GM19193 (cell line): ENCODE results near the gene SND1.

Experiments used
- POLR2A ChIP-seq: IDR thresholded peaks from 4 replicates; pipeline ENCODE4 v1.6.1; 2011; ENCODE audit not compliant: insufficient read depth, insufficient read length; ENCODE audit errors: extremely low read depth

Gene SND1

DNA sequence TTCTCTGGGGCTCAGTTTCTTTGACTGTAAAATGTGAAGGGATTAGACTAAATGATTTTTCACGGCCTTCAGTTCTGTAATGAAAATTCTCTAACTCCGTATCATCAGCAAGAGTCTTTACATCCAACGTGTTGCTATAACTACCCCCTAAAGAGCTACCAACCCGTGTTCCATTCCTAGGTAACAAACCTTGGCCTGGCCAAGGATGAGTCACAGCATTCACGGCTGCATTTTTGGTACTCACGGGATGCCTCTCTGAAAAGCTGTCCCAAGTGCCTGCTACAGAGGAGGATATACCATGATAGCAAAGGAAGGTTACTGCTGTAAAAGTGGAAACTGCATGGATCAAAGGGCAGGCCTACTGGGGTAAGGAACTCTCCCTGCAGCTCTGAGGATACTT is 373.4 kb downstream of the SND1 start:
- no peak for TF ChIP-seq POLR2A

DNA sequence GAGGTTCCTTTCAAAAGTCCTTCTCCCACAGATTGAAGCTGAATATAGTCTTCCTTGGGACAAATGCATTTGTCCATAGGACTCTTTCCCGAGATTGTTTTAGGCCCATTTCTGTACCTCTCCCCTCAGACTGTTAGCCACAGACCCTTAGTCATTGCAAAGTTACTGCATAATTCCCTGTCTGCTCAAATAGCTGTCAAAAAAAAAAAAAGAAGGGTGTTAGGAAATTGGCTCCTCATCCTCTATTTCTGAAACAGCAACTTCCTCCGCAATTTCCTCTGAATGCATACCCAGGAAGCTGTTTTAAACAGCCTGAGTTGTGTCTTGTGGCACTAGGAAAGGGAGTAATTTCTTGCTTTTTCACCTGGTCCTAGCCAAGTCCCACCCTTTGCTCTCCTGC is 373.8 kb downstream of the SND1 start:
- TF ChIP-seq POLR2A: no peak

DNA sequence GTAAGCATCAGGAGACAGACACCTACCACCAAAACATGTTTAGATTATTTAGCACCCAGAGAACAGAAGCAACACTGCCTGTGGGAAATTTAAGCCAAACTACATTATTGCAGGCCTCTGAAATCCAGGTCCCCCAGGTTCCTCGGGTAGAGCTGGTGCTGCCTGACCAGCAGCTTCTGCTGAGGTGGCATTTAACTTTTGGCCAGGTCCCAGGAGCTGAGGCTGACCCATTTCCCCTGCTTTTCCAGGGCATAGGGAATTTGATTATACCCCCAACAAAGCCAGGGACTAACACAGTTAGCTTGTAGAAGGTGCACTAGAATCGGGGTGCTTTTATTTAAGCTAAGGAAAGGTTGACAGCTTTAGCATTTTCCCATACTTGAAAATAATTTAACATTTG is 374.6 kb downstream of the SND1 start:
- no peak for TF ChIP-seq POLR2A

DNA sequence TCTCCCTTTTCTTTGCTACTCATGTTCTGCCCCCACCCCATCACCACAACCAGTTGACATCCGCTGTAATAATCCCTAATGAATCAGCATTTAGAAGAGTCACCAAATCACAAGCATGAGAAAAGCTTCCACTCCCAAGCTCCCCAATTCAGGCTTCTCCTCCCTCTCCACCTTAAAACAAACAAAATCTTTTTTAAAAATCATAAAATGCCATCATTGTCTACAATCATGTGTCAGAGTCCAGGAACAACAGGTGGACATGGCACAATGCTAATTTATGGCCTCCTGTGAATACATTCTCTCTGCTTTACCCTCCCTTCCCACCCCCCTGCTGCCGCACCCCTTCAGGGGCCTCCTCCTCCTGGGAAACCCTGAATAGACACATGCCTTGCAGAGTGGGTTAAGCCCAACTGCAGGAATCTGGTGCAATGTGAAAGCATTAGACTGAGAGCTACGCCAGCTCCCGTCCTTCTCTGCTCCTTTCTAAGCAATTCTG is 375.5 kb downstream of the SND1 start:
- TF ChIP-seq POLR2A: no peak

DNA sequence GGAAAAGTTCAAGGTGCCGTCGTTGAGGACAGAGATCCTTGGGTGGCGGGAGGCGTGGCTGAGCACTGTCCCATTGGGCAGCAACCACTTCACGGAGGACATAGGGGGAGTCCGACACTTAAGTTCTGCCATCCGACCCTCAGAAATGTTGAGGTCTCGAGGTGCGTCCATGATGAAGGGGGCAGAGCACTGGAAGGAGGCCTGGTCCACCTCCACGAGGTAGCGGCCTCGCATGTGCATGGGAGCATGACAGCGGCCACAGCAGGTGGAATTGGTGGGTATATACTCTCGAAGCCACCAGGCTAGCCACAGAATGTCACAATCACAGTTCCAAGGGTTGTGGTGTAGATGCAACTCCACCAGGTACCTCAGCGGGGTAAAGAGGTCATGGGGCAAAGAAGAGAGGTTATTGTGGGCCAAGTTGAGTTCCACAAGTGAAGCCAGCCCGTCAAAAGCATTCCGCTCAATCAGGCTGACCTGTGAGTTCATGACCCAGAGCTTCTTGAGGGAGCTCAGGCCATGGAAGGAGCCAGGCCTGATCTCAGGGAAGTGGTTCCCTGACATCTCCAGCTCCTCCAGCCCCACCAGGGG is 377.5 kb downstream of the SND1 start:
- TF ChIP-seq POLR2A: no peak

DNA sequence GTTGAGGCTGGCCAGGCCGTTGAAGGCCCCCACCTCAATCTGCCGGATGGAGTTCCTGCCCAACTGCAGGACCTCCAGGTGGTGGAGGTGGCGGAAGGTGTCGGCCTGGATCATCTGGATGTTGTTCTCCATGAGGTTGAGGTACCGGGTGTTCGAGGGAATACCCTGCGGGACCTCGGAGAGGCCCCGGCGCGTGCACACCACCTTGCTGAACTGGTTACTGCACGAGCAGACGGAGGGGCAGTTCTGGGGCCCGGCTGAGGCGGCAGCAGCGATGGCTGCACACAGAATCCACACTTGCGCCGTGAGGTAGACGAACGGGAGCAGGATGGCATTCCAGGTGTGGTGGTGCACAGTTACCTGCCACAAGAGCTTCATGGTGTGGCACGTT is 378.3 kb downstream of the SND1 start:
- TF ChIP-seq POLR2A: no peak

DNA sequence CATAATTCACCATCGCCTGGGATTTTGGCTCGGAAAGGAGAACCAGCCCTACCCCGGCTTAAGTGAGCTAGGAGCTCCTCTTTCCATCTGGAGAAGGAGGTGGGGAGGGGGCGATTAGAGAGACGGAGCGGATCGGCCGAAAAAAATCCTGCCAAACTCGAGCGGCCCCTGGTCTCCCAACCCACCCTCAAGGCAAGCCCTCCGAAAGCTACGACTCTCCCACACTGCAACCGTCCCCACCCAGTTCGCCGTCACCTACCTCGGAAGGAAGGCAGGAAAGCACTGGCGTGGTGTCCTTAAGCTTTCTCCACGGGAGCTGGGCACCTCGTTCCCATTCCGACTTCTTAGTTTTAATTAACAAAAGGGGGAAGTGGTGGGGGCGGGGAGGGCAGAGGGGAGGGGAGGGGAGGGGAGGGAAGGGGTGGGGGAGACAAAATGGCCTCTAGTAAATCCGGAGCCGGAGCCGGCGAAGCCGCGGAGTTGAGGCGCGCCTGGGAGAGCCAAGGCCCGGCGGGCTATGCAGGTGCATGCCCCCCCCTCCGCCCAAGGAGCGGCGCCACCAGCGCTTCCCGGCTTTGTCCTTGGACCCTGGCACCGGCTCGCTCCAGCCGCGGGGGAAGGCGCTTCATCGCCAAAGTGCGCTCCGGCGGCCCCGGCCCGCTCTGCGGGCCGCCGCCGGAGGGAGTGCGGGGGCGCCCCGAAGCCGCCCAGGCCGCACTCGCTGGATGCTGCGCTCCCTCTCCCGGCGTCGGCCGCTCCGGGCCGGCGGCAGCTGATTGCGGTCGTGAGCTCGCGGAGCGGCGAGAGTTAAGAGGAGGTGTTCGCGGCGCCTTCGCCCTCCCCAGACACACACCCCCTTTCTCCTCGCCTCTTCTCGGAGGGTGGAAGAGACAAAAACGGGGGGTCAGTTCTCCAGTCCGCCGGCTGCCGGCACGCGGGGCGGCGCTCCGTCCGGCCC is 378.9 kb downstream of the SND1 start, which contains the start of gene LRRC4:
LRRC4 (minus strand) TSS at position 784 of the 958 bp plus-strand sequence. CDS start 797 bp downstream, outside the sequence.
- TF ChIP-seq POLR2A: no peak

DNA sequence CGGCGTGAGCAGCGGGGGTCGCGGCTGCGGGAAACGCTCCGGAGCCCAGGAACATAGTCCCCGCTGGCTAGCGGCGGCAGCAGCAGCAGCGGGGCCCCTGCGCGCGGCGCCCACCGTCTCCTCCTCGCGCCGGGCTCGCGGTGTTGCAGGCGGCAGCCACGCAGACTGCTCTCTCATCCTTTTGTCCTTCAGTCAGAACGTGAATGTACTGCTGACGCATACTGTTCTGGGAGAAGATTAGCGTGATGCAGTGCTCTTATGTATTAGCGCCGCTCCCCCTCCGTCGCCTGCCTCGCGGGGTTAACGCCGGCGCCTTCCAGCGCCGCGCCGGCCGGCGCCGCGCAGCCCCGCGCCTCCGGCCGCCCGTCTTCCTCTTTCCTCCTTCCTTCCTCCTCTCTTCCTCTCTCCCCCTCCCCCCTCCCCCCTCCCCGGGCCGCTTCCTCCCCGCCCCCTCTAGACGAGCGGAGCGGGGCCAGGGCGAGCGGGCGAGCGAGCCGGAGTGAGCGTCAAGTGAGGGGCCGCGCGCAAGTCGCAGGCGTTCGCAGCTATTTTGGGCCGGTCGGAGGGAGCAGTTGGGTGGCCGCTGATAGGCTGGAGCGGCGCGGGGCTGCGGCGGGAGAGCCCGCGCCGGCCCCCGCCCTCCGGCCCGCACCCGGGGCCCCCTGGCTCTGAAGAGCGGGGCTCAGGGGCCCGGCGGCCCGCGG is 380.1 kb downstream of the SND1 start:
- no peak for TF ChIP-seq POLR2A

DNA sequence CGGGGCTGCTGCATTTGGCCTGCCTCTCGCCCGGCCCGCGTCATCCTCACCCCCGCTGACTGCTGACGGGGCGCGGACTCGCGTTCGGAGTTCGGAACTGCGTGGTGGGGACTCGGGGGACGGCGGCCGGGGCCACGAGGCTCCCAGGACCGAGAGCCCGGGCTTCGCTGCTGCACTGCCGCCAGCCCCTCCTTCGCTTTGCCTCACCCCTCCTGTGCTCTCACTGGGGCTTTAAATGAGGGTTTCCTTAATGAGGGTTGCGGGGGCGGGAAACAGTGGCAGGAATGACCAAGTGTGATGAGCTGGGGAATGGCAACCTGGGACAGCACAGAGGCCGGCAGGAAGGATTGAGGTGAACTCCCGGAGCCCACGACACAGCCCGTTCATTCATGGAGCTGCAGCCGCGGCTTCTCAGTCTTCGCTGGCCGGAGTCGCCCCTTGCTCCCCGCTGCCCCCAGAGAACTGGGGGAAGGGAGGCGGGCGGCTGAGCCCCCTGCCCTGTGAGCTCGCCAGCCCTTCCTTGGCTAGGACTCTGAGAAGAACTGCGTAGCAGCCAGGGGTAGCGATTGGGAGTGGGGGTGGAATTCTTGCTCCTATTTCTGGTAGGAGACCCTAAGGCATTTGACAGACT is 380.7 kb downstream of the SND1 start:
- no peak for TF ChIP-seq POLR2A

DNA sequence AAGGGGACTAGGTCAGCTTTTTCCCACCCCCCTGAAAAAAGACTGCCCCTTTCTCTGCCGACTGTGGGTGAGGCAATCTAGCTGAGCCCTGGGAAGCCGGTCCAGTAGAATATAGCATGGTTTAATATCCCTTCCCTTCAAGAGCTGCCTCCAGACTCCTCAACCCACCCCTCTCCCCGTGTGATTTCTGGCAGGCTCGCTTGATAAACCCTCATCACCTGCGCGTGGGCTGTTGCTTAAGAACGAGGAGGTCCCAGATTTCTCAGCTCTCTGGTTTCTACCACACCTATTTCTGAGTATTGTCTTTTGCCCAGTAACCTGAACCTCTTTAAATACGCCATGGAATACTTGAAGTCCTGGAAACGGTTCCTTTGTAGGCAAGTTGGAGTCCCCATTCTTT is 381.3 kb downstream of the SND1 start:
- no peak for TF ChIP-seq POLR2A

DNA sequence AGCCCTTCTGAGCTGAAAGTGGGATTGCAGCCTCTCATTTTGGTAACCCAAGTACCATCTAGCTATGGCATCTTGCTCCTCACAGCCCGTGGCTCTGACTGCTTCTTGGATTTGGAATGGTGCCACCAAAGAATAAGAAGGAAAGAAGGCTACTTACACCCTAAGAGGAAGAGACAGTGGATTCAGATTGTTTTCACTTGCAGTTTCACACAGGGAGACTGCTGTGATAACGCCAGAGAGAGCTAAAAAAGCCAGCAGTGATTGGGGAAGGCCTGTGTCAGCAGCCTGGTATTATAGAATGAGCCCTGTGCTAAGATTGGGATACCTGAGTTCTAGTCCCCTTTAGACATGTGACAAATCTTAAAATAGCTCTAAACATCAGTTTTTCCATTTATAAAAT is 382.8 kb downstream of the SND1 start:
- no peak for TF ChIP-seq POLR2A

DNA sequence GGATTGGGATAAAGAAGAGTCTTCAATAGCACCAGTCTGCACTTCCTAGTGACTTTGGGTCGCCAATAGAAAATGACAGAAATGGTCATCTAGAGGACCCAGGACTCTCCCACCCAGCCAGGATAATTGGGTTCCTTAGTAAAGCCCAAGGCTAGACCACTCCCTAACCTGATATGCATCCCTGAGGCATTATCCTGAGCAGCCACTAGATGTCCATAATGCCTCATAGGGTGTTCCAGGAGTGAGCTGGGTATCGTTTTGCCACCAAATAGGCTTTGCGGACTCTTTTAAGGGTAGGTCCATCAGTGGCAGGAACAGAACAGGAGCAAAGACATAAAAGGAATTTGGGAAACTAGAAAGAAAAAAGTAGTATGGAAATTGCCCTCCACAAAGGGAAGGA is 383.7 kb downstream of the SND1 start:
- no peak for TF ChIP-seq POLR2A

DNA sequence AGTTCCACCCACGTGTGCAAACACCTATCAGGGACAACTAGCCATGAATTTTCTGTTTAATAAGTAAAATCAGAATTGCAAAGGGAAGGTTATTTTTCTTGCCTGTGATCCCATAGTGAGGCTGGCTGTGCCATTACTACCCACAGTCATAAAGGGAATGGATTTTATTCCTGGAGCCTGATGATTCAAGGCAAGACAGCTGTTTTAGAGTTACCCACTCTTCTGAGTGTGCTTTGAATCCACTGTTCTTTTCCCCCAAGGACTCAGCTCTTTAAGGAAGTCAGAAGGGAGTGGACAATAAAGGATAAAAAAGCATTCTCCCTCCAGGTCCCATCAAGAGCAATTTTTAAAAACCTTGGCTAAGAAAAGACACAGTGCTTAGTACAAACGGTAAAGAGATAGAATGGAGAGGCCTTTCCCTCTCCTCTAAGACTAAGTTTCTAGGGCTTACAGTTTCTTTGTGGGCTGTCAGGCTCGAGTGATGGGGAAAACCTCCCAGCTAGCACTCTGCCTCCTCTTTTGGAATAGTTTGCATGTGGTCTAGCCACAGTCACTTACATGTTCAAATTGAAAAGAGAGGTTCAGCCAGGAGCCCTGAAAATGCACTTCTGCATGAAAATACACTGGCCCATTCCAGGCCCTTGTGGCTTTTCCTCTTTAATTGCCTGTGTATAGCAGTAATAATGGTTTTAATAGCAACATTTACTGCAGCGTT is 384.4 kb downstream of the SND1 start:
- no peak for TF ChIP-seq POLR2A

DNA sequence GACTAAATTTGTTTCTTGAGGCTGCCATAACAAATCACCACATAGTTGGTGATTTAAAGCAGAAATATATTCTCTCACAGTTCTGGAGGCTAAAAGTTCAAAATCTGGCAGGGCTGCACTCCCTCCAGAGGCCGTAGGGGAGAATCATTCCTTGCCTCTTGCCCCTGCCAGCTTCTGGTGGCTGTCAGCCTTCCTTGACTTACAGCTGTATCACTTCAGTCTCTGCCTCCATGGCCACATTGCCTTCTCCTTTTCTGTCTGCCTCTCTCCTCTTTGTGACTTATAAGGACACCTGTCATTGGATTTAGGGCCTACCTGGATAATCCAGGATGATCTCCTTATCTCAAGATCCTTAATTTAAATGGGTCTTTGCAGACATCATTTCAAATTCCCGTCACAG is 385.1 kb downstream of the SND1 start:
- no peak for TF ChIP-seq POLR2A

DNA sequence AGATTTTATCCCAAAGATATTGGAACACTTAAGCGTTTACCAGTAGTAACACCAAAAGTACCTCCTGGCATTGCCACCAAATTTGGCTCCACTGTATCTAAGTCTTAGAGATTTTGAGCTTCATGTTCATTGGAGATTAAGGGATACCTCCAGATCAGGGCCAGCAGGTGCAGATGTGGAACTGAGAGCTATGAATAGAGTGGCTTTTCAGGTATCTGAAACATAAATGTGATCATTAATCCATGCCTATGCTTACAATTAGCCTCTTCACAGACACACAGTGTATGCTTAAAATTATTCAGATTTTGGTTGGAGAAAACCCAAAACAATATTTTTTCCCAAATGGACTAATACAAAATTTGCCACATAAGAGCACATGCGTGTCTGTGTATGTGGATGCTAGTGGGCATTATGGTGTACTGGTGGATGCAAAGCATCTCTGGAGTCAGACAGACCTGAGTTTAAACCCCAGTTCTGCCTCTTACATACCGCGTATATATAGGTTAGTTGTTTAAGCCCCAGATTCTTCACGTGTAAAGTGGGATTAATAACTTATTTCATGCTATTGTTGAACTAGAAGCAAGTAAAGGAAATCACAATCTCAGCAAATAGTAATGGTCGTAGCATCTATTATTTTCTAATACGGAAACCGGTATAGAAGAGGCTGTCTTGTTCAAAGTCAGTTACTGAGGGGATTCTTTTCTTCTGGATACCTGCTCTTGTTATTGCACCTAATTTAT is 386.1 kb downstream of the SND1 start:
- TF ChIP-seq POLR2A: no peak
